Mesangial cell (primary cell): ENCODE data around the gene PDGFA. TPM values are rescaled to one million over a fixed set of nuclear protein-coding genes. Genes with fewer than 3 reads are reported as not detected.

Experiments used
- total RNA-seq: library from RNA; depleted of rRNA; stranded (reverse); fragments of >200 nt; gene quantifications from 2 replicates; pipeline ENCODE4 v1.2.3, GENCODE V29; 2015

PDGFA gene
- 41.6 and 50.0 TPM in 2 replicates for total RNA-seq

GRCh38 chr7:519484-520390 is at the start of gene PDGFA:
PDGFA (minus strand) TSS chr7:519846; CDS start chr7:519001, 845 bp downstream.

Other genes with a start within 250 kb of the PDGFA start
- gene FOXL3, start 229.7 kb downstream of the PDGFA start, total RNA-seq: not detected in 2 replicates
- gene DNAAF5, start 206.9 kb upstream of the PDGFA start, total RNA-seq: 45.1 and 80.3 TPM in 2 replicates
- gene PRKAR1B, start 207.4 kb upstream of the PDGFA start, total RNA-seq: 19.2 and 30.0 TPM in 2 replicates